GM12865 (cell line): ENCODE data around the gene ACOXL.

Source experiments
- DNase-seq: peaks from one replicate; pipeline ENCODE4 v3.0.0; 2010; ENCODE audit warnings: low read depth
- H3K4me3 ChIP-seq: 2 replicates; pipeline ENCODE4 v1.5.1; 2011; ENCODE audit warnings: mild to moderate bottlenecking, low read depth, low read length, control low read depth
- CTCF ChIP-seq: IDR thresholded peaks from 2 replicates; pipeline ENCODE4 v1.5.1; 2011; ENCODE audit warnings: low read length, control low read depth, low read depth, inconsistent platforms; ENCODE audit not compliant: insufficient read depth; ENCODE audit errors: missing control alignments

ACOXL gene

GRCh38 chr2:110934948-110935347 is 202.6 kb downstream of the ACOXL start:
- H3K4me3 ChIP-seq, result no peak overlapping the region
- DNase-seq, result no peak
- no peak for TF ChIP-seq CTCF

- no peak overlapping the region for H3K4me3 ChIP-seq
- DNase-seq, result no peak
- no peak for TF ChIP-seq CTCF
Observed at GRCh38 chr2:110940376-110940910, 208.1 kb downstream of the ACOXL start.

GRCh38 chr2:110941226-110941625 is 208.9 kb downstream of the ACOXL start:
- DNase-seq, result no peak
- no peak overlapping the region for H3K4me3 ChIP-seq
- TF ChIP-seq CTCF, result no peak

GRCh38 chr2:110943070-110943634 is 210.8 kb downstream of the ACOXL start:
- TF ChIP-seq CTCF, result no peak
- no peak for DNase-seq
- no peak overlapping the region for H3K4me3 ChIP-seq

GRCh38 chr2:110946902-110947301 is 214.5 kb downstream of the ACOXL start:
- no peak for TF ChIP-seq CTCF
- no peak for DNase-seq
- H3K4me3 ChIP-seq, result no peak overlapping the region

GRCh38 chr2:110948027-110948674 is 215.8 kb downstream of the ACOXL start:
- DNase-seq, result no peak
- TF ChIP-seq CTCF, result no peak
- H3K4me3 ChIP-seq, result no peak overlapping the region
